GM12873 (cell line): Measurements from ENCODE around the gene RELL2.

Source experiments
- TF ChIP-seq, protein P1 (sequence below): IDR thresholded peaks from 2 replicates; pipeline ENCODE4 v1.5.1; 2012; ENCODE audit warnings: low read depth, mild to moderate bottlenecking, moderate library complexity, low read length, control low read depth; ENCODE audit not compliant: insufficient read depth; ENCODE audit errors: missing control alignments

RELL2 gene

GRCh38 chr5:141636413-141637122 lies at the start of gene RELL2, which contains the start of gene HDAC3:
TSS of gene RELL2 (plus strand) at chr5:141636997. CDS start at chr5:141638226, 1,229 bp downstream.
TSS of gene HDAC3 (minus strand) at chr5:141636849. CDS start at chr5:141636790, 59 bp downstream.
- TF ChIP-seq, protein P1, sequence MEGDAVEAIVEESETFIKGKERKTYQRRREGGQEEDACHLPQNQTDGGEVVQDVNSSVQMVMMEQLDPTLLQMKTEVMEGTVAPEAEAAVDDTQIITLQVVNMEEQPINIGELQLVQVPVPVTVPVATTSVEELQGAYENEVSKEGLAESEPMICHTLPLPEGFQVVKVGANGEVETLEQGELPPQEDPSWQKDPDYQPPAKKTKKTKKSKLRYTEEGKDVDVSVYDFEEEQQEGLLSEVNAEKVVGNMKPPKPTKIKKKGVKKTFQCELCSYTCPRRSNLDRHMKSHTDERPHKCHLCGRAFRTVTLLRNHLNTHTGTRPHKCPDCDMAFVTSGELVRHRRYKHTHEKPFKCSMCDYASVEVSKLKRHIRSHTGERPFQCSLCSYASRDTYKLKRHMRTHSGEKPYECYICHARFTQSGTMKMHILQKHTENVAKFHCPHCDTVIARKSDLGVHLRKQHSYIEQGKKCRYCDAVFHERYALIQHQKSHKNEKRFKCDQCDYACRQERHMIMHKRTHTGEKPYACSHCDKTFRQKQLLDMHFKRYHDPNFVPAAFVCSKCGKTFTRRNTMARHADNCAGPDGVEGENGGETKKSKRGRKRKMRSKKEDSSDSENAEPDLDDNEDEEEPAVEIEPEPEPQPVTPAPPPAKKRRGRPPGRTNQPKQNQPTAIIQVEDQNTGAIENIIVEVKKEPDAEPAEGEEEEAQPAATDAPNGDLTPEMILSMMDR, result no peak

GRCh38 chr5:141590127-141590526 lies 46.7 kb upstream of the RELL2 start:
- TF ChIP-seq, protein P1, result no peak

- TF ChIP-seq, protein P1, result no peak
These were observed 39.9 kb upstream of the RELL2 start for GRCh38 chr5:141596867-141597266.

GRCh38 chr5:141597394-141597793 lies 39.4 kb upstream of the RELL2 start:
- TF ChIP-seq, protein P1, result no peak

DNA sequence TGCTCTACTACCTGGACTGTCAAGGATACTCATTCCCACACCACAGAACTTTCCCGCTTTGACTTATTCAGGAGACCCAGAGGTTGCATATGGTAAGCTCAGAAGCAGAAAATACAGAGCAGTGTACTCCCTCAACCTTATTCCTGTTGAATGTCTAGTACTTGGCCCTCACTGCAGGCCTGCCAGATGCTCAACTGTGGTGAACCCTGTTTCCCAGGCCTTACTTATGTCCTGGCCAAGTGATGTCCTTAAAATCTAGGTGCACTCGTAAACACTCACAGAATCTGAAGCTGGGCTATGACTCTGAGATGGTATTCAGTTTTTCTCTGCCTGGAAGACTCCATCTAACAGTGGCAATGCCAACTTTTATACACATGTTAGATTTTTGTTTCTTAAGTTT lies 39.0 kb upstream of the RELL2 start:
- TF ChIP-seq, protein P1, result no peak

DNA sequence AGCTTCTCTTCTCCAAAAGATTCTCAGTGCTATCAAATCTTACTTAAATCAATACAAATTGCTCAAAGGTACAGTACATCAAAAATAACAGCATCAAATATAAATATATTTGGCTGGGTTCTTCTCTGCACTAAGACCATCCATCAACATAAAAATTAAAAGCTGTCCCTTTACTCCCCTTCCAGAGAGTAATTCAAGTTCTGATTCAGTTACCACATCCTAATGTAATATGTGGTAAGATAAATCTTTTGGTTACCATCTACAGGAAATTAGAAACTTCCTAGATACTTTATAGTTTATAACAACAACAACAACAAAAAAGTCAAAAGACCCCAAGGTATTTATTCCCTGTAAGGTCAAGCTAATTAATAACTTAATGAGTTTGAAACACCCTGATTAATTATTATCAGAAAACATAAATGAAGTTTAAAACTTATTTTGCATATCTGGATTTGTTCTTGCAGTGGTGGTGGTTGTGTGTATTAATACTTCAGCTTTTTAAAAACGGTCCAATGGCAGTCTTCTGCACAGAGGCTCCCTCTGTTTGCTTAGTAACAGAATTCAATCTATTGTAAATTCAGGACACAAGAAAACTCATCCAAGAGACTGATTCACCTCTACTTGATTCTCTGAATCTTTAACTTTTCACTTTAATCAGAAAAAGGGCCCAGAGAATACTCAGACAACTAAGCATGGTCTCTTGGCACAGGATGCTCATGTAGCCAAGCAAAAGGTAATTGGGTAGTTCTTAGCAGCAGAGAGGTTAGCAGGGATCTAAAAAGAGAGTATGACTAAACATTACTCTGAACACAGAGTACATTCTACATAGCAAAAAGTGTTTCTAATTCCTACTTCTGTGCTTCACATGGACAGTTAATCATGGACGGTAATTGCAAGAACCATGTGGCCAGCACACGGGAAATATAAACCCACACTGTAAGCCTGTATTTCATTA lies 38.1 kb upstream of the RELL2 start:
- TF ChIP-seq, protein P1, result no peak

GRCh38 chr5:141602606-141603005 lies 34.2 kb upstream of the RELL2 start:
- TF ChIP-seq, protein P1, result no peak
